ENCODE data around the gene ABCA13. TPM values are rescaled to one million over a fixed set of nuclear protein-coding genes. Genes with fewer than 3 reads are reported as not detected.

The ABCA13 gene
- total and polyA plus RNA-seq, 4 donors: 1.2 to 23.2 (median 3.5) TPM

DNA sequence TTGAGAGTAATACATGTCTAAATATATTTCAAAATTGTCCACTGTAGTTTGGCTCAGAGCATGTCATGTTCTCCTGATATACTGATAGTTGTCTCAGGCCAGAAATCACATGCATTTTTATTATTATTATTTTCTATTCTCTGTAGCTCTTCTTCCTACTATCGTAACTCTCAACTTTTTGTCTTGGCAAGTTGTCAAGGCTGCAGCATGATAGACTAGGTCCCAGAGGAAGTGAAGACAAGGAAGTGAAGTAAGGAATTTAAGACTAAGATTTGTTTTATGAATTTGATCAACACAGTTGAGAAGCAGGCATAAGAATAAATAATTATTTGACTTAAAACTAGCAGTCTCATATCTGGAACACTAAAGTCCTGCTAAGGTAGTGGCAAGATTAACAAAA is 369.5 kb downstream of the ABCA13 start:
- Histone ChIP-seq H3K36me3 (ENCODE audit: control insufficient read depth in 4 of 4, insufficient read depth in 4 of 4, low read length in 4 of 4) (no peaks in the 10 kb centered on the region), H3K27ac (ENCODE audit: low read depth in 1 of 2, low read length in 1 of 2) (no peak overlapping the region), H3K4me3 (no peak overlapping the region), H3K27me3 (ENCODE audit: control insufficient read depth in 3 of 3, insufficient read depth in 3 of 3, low read length in 2 of 3) (no peaks in the 10 kb centered on the region), H3K4me1 (ENCODE audit: control insufficient read depth in 5 of 5, insufficient read depth in 5 of 5, low read length in 5 of 5) (no peaks in the 10 kb centered on the region), H3K9me3 (ENCODE audit: control insufficient read depth in 4 of 4, insufficient read depth in 3 of 4, low read length in 3 of 4) (peaks cover 0 to 5% (median 0%) of the 10 kb centered on the region in 4 donors), H3K9ac (ENCODE audit: insufficient read depth in 1 of 2, low read length in 2 of 2) (no peak overlapping the region)
- ATAC-seq (ENCODE audit: insufficient read depth, low FRiP score) (no peak), DNase-seq (peak in 1 of 3 donors; percentile 2)
- WGBS, 2 donors: 37 to 41% methylated on average over 1 of the region's 1 CpG
- TF ChIP-seq, protein P1, sequence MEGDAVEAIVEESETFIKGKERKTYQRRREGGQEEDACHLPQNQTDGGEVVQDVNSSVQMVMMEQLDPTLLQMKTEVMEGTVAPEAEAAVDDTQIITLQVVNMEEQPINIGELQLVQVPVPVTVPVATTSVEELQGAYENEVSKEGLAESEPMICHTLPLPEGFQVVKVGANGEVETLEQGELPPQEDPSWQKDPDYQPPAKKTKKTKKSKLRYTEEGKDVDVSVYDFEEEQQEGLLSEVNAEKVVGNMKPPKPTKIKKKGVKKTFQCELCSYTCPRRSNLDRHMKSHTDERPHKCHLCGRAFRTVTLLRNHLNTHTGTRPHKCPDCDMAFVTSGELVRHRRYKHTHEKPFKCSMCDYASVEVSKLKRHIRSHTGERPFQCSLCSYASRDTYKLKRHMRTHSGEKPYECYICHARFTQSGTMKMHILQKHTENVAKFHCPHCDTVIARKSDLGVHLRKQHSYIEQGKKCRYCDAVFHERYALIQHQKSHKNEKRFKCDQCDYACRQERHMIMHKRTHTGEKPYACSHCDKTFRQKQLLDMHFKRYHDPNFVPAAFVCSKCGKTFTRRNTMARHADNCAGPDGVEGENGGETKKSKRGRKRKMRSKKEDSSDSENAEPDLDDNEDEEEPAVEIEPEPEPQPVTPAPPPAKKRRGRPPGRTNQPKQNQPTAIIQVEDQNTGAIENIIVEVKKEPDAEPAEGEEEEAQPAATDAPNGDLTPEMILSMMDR (IDR thresholded peaks at IDR 0.05; ENCODE audit: control extremely low read depth, extremely low read depth): no peak

DNA sequence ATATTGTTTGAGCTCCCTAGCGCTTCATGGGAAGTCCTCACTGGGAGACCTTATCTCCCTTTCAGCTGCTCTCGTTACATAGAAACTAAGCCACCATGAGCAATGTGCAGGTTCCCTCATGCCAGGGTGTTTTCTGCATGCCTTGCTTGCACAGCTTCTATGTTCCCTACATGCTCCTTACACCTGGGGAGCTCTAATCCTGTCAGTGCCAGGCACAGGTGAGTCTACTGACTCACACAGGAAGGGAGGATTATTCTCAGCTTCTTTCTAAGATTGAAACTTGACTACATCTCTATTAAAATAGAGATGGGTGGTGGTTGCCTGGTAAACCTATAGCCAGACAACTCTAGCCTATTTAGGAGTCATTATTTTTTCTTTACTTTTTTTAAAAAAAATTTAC is 377.4 kb downstream of the ABCA13 start:
- TF ChIP-seq, protein P1 (IDR thresholded peaks at IDR 0.05; ENCODE audit: control extremely low read depth, extremely low read depth): no peak
- 85 to 94% methylated on average over 2 of the region's 2 CpGs for WGBS, 2 donors
- Histone ChIP-seq H3K9ac (ENCODE audit: insufficient read depth in 1 of 2, low read length in 2 of 2) (no peak overlapping the region), H3K4me3 (no peak overlapping the region), H3K9me3 (ENCODE audit: control insufficient read depth in 4 of 4, insufficient read depth in 3 of 4, low read length in 3 of 4) (no peaks in the 10 kb centered on the region), H3K27me3 (ENCODE audit: control insufficient read depth in 3 of 3, insufficient read depth in 3 of 3, low read length in 2 of 3) (no peaks in the 10 kb centered on the region), H3K36me3 (ENCODE audit: control insufficient read depth in 4 of 4, insufficient read depth in 4 of 4, low read length in 4 of 4) (no peaks in the 10 kb centered on the region), H3K4me1 (ENCODE audit: control insufficient read depth in 5 of 5, insufficient read depth in 5 of 5, low read length in 5 of 5) (no peaks in the 10 kb centered on the region), H3K27ac (ENCODE audit: low read depth in 1 of 2, low read length in 1 of 2) (no peak overlapping the region)
- DNase-seq: no peak
- no peak for ATAC-seq (ENCODE audit: insufficient read depth, low FRiP score)

DNA sequence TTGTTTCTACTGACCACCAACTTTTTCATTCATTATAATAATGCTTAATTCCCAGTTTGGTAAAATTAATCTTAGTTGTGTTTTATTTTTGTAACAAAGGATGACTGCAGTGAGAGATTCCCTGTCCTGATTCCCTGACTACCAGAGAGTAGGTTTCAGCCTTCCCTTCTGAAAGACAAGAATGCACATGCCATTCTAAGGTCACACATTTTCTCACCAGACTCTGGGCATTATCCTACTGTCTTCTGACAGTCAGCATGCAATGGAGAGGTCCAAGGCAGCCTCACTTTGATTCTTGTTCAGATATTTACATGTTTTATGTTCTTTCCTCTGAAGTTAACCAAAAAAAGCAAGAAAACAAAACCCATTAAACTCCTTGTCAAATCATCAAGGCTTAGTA is 380.4 kb downstream of the ABCA13 start:
- ATAC-seq (ENCODE audit: insufficient read depth, low FRiP score) (no peak), DNase-seq (no peak)
- H3K9me3 ChIP-seq (ENCODE audit: control insufficient read depth in 4 of 4, insufficient read depth in 3 of 4, low read length in 3 of 4): no peaks in the 10 kb centered on the region
- no peak overlapping the region for H3K27ac ChIP-seq (ENCODE audit: low read depth in 1 of 2, low read length in 1 of 2)
- H3K4me3 ChIP-seq: no peak overlapping the region
- H3K4me1 ChIP-seq (ENCODE audit: control insufficient read depth in 5 of 5, insufficient read depth in 5 of 5, low read length in 5 of 5): no peaks in the 10 kb centered on the region
- no peaks in the 10 kb centered on the region for H3K27me3 ChIP-seq (ENCODE audit: control insufficient read depth in 3 of 3, insufficient read depth in 3 of 3, low read length in 2 of 3)
- TF ChIP-seq, protein P1 (IDR thresholded peaks at IDR 0.05; ENCODE audit: control extremely low read depth, extremely low read depth): no peak
- H3K36me3 ChIP-seq (ENCODE audit: control insufficient read depth in 4 of 4, insufficient read depth in 4 of 4, low read length in 4 of 4): no peaks in the 10 kb centered on the region
- no peak overlapping the region for H3K9ac ChIP-seq (ENCODE audit: insufficient read depth in 1 of 2, low read length in 2 of 2)

DNA sequence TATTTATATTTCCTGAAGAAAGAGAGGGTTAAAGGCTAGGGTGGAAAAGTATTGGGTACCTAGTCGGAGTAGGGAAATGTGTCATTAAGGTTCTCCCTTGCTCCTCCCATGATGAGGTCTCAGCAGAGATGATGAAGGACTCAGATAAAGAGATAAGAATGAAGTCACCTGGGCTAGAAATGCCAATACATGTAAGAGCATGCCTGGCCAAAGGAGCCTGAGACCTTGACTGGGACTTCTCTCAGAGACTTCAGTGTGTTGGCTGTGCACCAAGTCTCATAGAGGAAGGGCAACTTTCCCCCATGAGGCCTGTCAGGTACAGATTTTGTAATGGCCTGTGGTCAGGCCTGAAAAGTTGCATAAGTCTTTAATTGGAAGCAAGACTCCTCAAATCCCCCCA is 392.1 kb downstream of the ABCA13 start:
- no peak for ATAC-seq (ENCODE audit: insufficient read depth, low FRiP score)
- TF ChIP-seq, protein P1 (IDR thresholded peaks at IDR 0.05; ENCODE audit: control extremely low read depth, extremely low read depth): no peak
- H3K27me3 ChIP-seq (ENCODE audit: control insufficient read depth in 3 of 3, insufficient read depth in 3 of 3, low read length in 2 of 3): no peaks in the 10 kb centered on the region
- WGBS, 2 donors: 79 to 82% methylated on average over 1 of the region's 1 CpG
- H3K9me3 ChIP-seq (ENCODE audit: control insufficient read depth in 4 of 4, insufficient read depth in 3 of 4, low read length in 3 of 4): peaks cover 0 to 5% (median 0%) of the 10 kb centered on the region in 4 donors
- no peaks in the 10 kb centered on the region for H3K36me3 ChIP-seq (ENCODE audit: control insufficient read depth in 4 of 4, insufficient read depth in 4 of 4, low read length in 4 of 4)
- no peaks in the 10 kb centered on the region for H3K4me1 ChIP-seq (ENCODE audit: control insufficient read depth in 5 of 5, insufficient read depth in 5 of 5, low read length in 5 of 5)
- H3K27ac ChIP-seq (ENCODE audit: low read depth in 1 of 2, low read length in 1 of 2): no peak overlapping the region
- no peak overlapping the region for H3K9ac ChIP-seq (ENCODE audit: insufficient read depth in 1 of 2, low read length in 2 of 2)
- DNase-seq: no peak
- H3K4me3 ChIP-seq: no peak overlapping the region

Measured in lung (tissue), 12 donors.